H9 (cell line): ENCODE data around the gene EXOSC10. TPM values are rescaled to one million over a fixed set of nuclear protein-coding genes. Genes with fewer than 3 reads are reported as not detected.

Experiments
- DNase-seq: peaks from one replicate; pipeline ENCODE4 v3.0.0-alpha.2; 2017
- H2AFZ ChIP-seq: one replicate; pipeline ENCODE4 v1.6.1; 2013; ENCODE audit warnings: mild to moderate bottlenecking, low read length, control low read depth, moderate library complexity
- H2AK5ac ChIP-seq: 2 replicates; pipeline ENCODE4 v1.6.1; 2013; ENCODE audit warnings: low read length, control low read depth, mixed read lengths; ENCODE audit not compliant: insufficient read length
- H2BK120ac ChIP-seq: one replicate; pipeline ENCODE4 v1.6.1; 2013; ENCODE audit warnings: low read depth, mild to moderate bottlenecking, low read length, control low read depth, inconsistent platforms; ENCODE audit not compliant: poor library complexity, severe bottlenecking
- H2BK12ac ChIP-seq: 2 replicates; pipeline ENCODE4 v1.6.1; 2013; ENCODE audit warnings: low read length, control low read depth, mixed read lengths, low read depth; ENCODE audit not compliant: insufficient read length
- H2BK15ac ChIP-seq: 2 replicates; pipeline ENCODE4 v1.6.1; 2013; ENCODE audit warnings: low read depth, low read length, control low read depth
- H2BK20ac ChIP-seq: one replicate; pipeline ENCODE4 v1.6.1; 2013; ENCODE audit warnings: low read depth, mild to moderate bottlenecking, low read length, control low read depth, inconsistent platforms; ENCODE audit not compliant: poor library complexity, severe bottlenecking
- H2BK5ac ChIP-seq: 2 replicates; pipeline ENCODE4 v1.6.1; 2013; ENCODE audit warnings: low read length, control low read depth, mixed read lengths; ENCODE audit not compliant: insufficient read length
- H3K14ac ChIP-seq: 2 replicates; pipeline ENCODE4 v1.6.1; 2013; ENCODE audit warnings: low read length, control low read depth; ENCODE audit not compliant: insufficient read depth
- H3K18ac ChIP-seq: 2 replicates; pipeline ENCODE4 v1.6.1; 2013; ENCODE audit warnings: low read depth, mild to moderate bottlenecking, mixed read lengths, low read length, control low read depth; ENCODE audit not compliant: insufficient read length
- H3K23ac ChIP-seq: 2 replicates; pipeline ENCODE4 v1.6.1; 2013; ENCODE audit warnings: low read length, control low read depth, mixed read lengths, low read depth; ENCODE audit not compliant: insufficient read length
- H3K23me2 ChIP-seq: 2 replicates; pipeline ENCODE4 v1.6.1; 2013; ENCODE audit warnings: low read depth, mild to moderate bottlenecking, mixed read lengths, low read length, control low read depth; ENCODE audit not compliant: insufficient read length, poor library complexity, severe bottlenecking
- H3K27ac ChIP-seq: 2 replicates; pipeline ENCODE4 v1.5.1; 2013; ENCODE audit warnings: low read length, control low read depth, mixed read lengths, low read depth; ENCODE audit not compliant: insufficient read length
- H3K27me3 ChIP-seq: 2 replicates; pipeline ENCODE4 v1.6.1; 2013; ENCODE audit warnings: low read length, control low read depth, inconsistent platforms; ENCODE audit not compliant: insufficient read depth
- H3K4ac ChIP-seq: 2 replicates; pipeline ENCODE4 v1.6.1; 2013; ENCODE audit warnings: low read depth, mild to moderate bottlenecking, control low read depth, inconsistent platforms, low read length, moderate library complexity
- H3K4me1 ChIP-seq: 2 replicates; pipeline ENCODE4 v1.6.1; 2013; ENCODE audit warnings: low read length, control low read depth, inconsistent platforms; ENCODE audit not compliant: insufficient read depth
- H3K4me2 ChIP-seq: 2 replicates; pipeline ENCODE4 v1.6.1; 2013; ENCODE audit warnings: low read length, control low read depth, mixed read lengths; ENCODE audit not compliant: insufficient read length, insufficient read depth
- H3K56ac ChIP-seq: 2 replicates; pipeline ENCODE4 v1.6.1; 2013; ENCODE audit warnings: low read depth, mild to moderate bottlenecking, mixed read lengths, low read length, control low read depth; ENCODE audit not compliant: insufficient read length
- H3K79me1 ChIP-seq: 2 replicates; pipeline ENCODE4 v1.6.1; 2013; ENCODE audit warnings: low read depth, mild to moderate bottlenecking, moderate library complexity, low read length, control low read depth, inconsistent platforms; ENCODE audit not compliant: insufficient read depth, poor library complexity, severe bottlenecking
- H3K79me2 ChIP-seq: 2 replicates; pipeline ENCODE4 v1.6.1; 2013; ENCODE audit warnings: low read length, control low read depth, inconsistent platforms; ENCODE audit not compliant: insufficient read depth
- H3K9ac ChIP-seq: 2 replicates; pipeline ENCODE4 v1.6.1; 2013; ENCODE audit warnings: low read length, control low read depth, mixed read lengths; ENCODE audit not compliant: insufficient read length; ENCODE audit errors: extremely low read depth
- H3K9me3 ChIP-seq: one replicate; pipeline ENCODE4 v1.6.1; 2013; ENCODE audit warnings: low read depth, low read length, inconsistent platforms; ENCODE audit not compliant: control insufficient read depth
- H3T11ph ChIP-seq: one replicate; pipeline ENCODE4 v1.6.1; 2013; ENCODE audit warnings: mild to moderate bottlenecking, low read length, control low read depth, inconsistent platforms
- H4K20me1 ChIP-seq: one replicate; pipeline ENCODE4 v1.6.1; 2013; ENCODE audit not compliant: control insufficient read depth, insufficient read length, insufficient read depth
- H4K5ac ChIP-seq: 2 replicates; pipeline ENCODE4 v1.6.1; 2013; ENCODE audit warnings: low read depth, mild to moderate bottlenecking, mixed read lengths, low read length, control low read depth; ENCODE audit not compliant: insufficient read length
- H4K8ac ChIP-seq: replicated peaks from 2 replicates; pipeline ENCODE4 v1.6.1; 2013; ENCODE audit warnings: low read length, control low read depth, mixed read lengths, low read depth; ENCODE audit not compliant: insufficient read length
- H4K91ac ChIP-seq: 2 replicates; pipeline ENCODE4 v1.6.1; 2013; ENCODE audit warnings: low read depth, mild to moderate bottlenecking, moderate library complexity, mixed read lengths, low read length, control low read depth; ENCODE audit not compliant: insufficient read length
- H3K27ac Mint-ChIP-seq, 3 experiments: 2 replicates in 2 of 3; 3 replicates in 1 of 3; pipeline ENCODE4 v1.8.0; 2020 to 2021; ENCODE audit warnings: mixed read lengths in 3 of 3, mild to moderate bottlenecking in 1 of 3, moderate library complexity in 1 of 3
- H3K27me3 Mint-ChIP-seq: 2 replicates; pipeline ENCODE4 v1.8.0; 2021; ENCODE audit warnings: low read depth, mild to moderate bottlenecking, moderate library complexity, mixed read lengths
- H3K36me3 Mint-ChIP-seq, 3 experiments: 2 replicates in 2 of 3; 3 replicates in 1 of 3; pipeline ENCODE4 v1.8.0; 2020 to 2021; ENCODE audit warnings: low read depth in 3 of 3, mixed read lengths in 3 of 3; ENCODE audit not compliant: insufficient read depth in 1 of 3
- H3K4me1 Mint-ChIP-seq, 2 experiments: 2 replicates each; pipeline ENCODE4 v1.8.0; 2020; ENCODE audit warnings: mixed read lengths in 2 of 2
- H3K4me3 Mint-ChIP-seq, 2 experiments: 2 replicates in 1 of 2; 3 replicates in 1 of 2; pipeline ENCODE4 v1.8.0; 2020 to 2021; ENCODE audit warnings: mild to moderate bottlenecking in 2 of 2, mixed read lengths in 2 of 2, moderate library complexity in 1 of 2
- H3K9me3 Mint-ChIP-seq, 2 experiments: 2 replicates in 1 of 2; 3 replicates in 1 of 2; pipeline ENCODE4 v1.8.0; 2020; ENCODE audit warnings: mild to moderate bottlenecking in 2 of 2, mixed read lengths in 2 of 2, moderate library complexity in 1 of 2
- WGBS: extraction: QIAGEN DNeasy Blood & Tissue Kit; methylation state at CpG from one replicate; pipeline ENCODE4 v1.1.7; 2013; ENCODE audit warnings: missing lambda C conversion rate, low lambda C conversion rate, mixed read lengths; ENCODE audit not compliant: insufficient read length; ENCODE audit errors: extremely low coverage; 5-methylcytosine and 5-hydroxymethylcytosine counted together
- total RNA-seq: library from RNA; stranded (reverse); gene quantifications from 2 replicates; pipeline ENCODE4 v1.2.1, GENCODE V29; 2021
- TF ChIP-seq, protein P1 (sequence below): fragments of 200-600 bp; sonication (generic); conservative IDR thresholded peaks from 3 replicates; pipeline ENCODE4 v1.8.0; 2021; ENCODE audit warnings: antibody characterized with exemption, mild to moderate bottlenecking

EXOSC10 gene
- total RNA-seq, 1 experiment from 2014 or later, result 83.4 TPM

DNA sequence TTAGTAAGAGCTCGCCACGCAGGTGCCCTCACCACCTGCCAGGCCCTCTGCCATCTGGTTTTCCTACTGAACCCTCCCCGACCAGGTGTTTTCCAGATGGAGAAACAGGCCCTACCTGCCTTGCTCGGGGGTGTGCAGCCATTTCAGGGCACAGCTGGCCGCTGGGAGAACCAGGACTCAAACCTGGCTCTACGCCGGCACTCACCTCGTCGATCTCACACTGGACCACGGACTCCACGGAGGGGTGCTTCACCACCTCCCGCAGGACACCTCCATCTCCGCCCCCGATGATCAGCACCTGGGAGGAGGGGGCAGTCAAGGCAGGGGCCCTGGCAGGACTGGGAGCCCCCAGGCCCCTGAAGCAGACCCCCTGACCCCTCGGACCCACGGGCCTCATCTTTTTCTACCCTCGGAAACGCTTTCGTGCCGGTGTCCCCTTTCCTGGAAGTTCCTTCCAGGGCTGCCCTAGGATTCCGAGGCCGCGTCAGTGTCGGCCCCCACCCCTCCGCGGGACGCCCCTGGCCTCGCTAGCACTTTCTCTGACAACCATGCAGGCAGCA is 41.0 kb downstream of the EXOSC10 start:
- no peak overlapping the region for H3K27ac ChIP-seq
- H3K14ac ChIP-seq, result no peak overlapping the region
- H2BK15ac ChIP-seq, result no peak overlapping the region
- no peak overlapping the region for H3K23ac ChIP-seq
- no peak for DNase-seq
- peak overlapping the region; percentile 15 for H3K9ac ChIP-seq
- H2BK20ac ChIP-seq, result no peak overlapping the region
- no peaks in the 10 kb centered on the region for H3K9me3 ChIP-seq
- H3K4me3 Mint-ChIP-seq, result peak overlapping the region; percentile 88 to 91
- TF ChIP-seq, protein P1, sequence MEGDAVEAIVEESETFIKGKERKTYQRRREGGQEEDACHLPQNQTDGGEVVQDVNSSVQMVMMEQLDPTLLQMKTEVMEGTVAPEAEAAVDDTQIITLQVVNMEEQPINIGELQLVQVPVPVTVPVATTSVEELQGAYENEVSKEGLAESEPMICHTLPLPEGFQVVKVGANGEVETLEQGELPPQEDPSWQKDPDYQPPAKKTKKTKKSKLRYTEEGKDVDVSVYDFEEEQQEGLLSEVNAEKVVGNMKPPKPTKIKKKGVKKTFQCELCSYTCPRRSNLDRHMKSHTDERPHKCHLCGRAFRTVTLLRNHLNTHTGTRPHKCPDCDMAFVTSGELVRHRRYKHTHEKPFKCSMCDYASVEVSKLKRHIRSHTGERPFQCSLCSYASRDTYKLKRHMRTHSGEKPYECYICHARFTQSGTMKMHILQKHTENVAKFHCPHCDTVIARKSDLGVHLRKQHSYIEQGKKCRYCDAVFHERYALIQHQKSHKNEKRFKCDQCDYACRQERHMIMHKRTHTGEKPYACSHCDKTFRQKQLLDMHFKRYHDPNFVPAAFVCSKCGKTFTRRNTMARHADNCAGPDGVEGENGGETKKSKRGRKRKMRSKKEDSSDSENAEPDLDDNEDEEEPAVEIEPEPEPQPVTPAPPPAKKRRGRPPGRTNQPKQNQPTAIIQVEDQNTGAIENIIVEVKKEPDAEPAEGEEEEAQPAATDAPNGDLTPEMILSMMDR, result no peak
- no peak overlapping the region for H3K56ac ChIP-seq
- H4K8ac ChIP-seq, result no peak overlapping the region
- H2BK5ac ChIP-seq, result no peak overlapping the region
- H3K4me2 ChIP-seq, result peak overlapping the region; percentile 56
- no CpG with 5 or more reads among the region's 28 CpGs for WGBS
- no peak overlapping the region for H2AK5ac ChIP-seq
- H3K27ac Mint-ChIP-seq, result peak overlapping the region in 1 of 3 experiments; percentile 48; a peak in 2 of 7 replicates
- H3T11ph ChIP-seq, result no peak overlapping the region
- peaks cover 7% of the 10 kb centered on the region for H3K23me2 ChIP-seq
- no peak overlapping the region for H4K5ac ChIP-seq
- no peak overlapping the region for H3K4ac ChIP-seq
- no peak overlapping the region for H3K18ac ChIP-seq
- H3K36me3 Mint-ChIP-seq, result peaks cover 26 to 67% (median 37%) of the 10 kb centered on the region in 3 experiments
- no peaks in the 10 kb centered on the region; the same call in 1 of the 2 replicates for H3K27me3 ChIP-seq
- H3K4me1 ChIP-seq, result no peaks in the 10 kb centered on the region
- H2BK12ac ChIP-seq, result no peak overlapping the region
- H4K20me1 ChIP-seq, result no peaks in the 10 kb centered on the region
- peaks cover 13 to 19% of the 10 kb centered on the region in 2 experiments for H3K4me1 Mint-ChIP-seq
- H2AFZ ChIP-seq, result no peak overlapping the region
- H4K91ac ChIP-seq, result no peak overlapping the region
- no peaks in the 10 kb centered on the region for H3K27me3 Mint-ChIP-seq
- no peaks in the 10 kb centered on the region for H3K79me1 ChIP-seq
- H2BK120ac ChIP-seq, result no peak overlapping the region
- H3K79me2 ChIP-seq, result peaks cover 2% of the 10 kb centered on the region; the same call in 1 of the 2 replicates
- H3K9me3 Mint-ChIP-seq, result no peaks in the 10 kb centered on the region
